Ramos (cell line): ENCODE data around the gene ATXN1.
"Not testable (repeated sequence)": the region's sequence is repeated elsewhere in the genome, so short reads cannot be mapped to it uniquely, and the experiment has no call there.

Experiments used
- in situ Hi-C: fragments of 300-500 bp; cut with MboI; formaldehyde crosslinking; loops from one replicate; pipeline ENCODE4 v1.14.3; 2022; ENCODE audit warnings: low sequenced_read_pairs; ENCODE audit not compliant: unreplicated experiment

ATXN1 gene

DNA sequence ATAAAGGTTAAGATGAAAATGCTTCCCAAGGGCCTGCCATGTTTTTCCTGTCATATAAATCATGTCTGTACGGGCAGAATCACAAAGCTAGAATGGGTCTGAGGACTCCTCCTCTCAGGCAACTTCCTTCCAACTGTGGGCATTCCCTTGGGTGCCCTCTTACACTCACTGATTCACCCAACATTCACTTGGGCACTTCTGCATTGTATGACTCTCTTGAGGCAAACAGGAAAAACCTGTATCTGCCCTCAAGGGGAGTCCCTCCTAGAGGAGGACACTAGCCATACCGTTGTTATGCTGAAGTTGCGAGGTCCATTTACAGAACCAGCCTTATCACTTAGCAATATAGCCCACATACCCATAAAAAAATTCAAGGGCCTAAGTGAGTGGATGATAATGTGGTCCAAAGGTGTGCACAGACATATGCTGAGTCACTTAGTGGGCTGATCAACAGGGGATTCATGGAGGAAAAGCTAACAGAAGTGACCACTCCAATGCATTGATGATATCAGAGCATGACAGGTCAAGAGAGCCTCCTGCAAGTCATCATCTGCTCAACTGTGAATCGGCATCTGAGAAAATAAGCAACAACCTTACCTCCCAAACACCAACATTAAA is 131.1 kb downstream of the ATXN1 start:
- in situ Hi-C loops = no loop called here

DNA sequence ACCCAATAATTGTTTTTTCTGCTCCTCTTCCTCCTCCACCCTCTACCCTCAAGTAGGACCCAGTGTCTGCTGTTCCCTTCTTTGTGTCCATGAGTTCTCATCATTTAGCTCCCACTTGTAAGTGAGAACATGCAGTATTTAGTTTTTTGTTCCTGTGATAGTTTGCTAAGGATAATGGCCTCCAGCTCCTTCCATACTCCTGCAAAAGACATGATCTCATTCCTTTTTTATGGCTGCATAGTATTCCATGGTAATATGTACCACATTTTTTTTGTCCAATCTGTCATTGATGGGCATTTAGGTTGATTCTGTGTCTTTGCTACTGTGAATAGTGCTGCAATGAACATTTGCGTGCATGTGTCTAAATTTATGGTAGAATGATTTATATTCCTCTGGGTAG is 132.7 kb downstream of the ATXN1 start:
- in situ Hi-C loops = not testable (repeated sequence)

DNA sequence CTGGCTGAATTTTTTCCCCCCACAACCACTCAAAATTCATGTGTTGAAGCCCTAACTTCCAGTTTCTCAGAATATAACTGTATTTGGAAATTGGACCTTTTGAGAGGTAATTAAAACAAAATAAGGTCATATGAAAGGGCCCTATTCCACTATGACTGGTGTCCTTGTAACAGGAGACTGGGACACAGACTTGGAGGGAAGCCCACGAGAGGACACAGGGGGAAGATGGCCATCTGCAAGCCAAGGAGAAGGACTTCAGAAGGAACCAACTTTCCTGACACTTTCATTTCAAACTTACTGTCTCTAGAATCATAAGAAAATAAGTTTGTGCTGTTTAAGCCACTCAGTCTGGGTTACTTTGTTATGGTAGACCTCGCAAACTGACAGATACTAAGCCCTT is 134.6 kb downstream of the ATXN1 start:
- in situ Hi-C loops = no loop called here

DNA sequence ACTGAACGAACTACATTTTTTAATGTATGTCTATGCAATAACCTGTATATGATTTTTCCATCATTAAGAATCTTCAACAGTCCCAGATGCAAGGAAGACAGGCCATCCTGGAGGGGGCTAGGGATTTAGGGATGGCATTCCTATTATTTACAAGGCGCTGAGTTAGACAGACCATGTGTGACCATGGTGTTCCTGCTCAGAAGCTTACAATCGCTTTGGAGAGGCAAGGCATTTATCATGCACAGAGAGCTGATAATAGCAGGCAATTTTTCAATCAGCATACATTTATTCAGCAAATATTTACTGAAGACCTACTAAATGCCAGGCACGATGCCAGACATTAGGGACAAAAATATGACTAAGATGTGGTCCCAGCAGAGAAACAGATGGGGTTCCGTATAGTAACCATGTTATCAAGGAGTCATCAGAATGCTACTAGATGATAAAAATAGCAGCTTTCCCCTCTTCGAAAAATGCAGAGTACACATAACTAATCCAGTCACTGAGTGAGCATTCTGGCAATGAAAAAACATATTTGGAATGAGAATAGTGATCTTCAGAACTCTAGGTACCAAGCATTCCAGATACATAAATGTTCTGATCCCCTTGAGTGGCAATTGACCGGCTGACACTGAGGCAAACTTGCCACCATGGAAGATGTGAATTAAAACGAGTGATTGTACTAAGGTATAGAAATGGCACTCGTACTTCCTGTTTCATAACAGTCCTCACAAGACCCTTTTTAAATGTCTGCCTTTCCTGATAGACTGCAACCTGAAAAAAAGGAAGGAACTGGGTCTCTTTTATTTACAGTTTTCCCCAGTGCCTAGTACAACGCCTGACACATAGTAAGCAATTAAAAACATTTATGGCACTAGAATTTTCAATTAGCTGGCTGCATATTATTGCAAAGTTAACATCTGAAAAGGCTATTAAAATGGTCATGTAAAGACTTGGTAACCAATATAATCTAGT is 135.7 kb downstream of the ATXN1 start:
- in situ Hi-C loops = no loop called here

DNA sequence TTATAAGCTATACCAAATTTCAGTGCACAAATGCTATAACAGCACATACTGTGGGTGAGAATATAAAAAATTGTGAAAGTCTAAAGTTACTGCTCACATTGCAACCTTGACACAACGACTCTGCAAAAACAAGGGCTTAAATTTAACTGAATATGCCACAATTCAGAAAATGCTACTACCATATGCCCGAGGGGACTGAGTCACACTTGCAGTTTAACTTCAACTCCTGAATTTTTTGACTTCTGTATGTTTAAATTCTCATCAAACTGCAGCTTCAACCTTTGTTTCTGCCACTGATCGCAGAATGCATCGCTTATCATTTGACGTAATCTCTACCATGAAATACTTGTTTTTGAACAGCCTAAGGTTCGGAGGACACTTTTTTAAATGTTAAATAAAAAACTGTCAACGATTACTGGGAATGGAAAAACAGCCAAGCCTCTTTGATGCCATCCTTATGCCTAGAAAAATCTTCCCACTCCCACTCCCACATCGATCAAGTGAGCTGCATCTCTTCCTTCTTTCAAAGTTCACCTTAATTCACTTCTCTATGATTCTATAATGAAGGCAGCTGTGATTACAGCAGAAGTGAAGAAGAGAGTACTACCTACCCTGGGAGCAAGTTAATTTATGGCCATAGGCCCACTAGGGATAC is 136.5 kb downstream of the ATXN1 start:
- in situ Hi-C loops = no loop called here

DNA sequence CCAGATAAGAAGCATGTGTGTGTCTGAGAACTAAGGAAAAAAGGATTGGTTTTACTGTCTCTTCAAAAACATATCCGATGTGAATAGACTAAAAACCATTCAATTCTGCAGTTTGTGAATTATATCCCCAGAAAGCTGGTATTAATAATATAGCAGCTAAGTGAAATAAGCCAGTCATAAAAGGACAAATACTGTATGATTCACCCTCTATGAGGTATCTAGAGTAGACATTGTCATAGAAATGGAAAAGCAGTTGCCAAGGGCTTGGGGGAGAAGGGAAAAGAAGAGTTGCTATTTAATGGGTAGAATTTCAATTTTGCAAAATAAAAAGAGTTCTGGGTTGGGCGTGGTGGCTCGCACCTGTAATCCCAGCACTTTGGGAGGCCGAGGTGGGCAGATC is 137.5 kb downstream of the ATXN1 start:
- in situ Hi-C loops = no loop called here

DNA sequence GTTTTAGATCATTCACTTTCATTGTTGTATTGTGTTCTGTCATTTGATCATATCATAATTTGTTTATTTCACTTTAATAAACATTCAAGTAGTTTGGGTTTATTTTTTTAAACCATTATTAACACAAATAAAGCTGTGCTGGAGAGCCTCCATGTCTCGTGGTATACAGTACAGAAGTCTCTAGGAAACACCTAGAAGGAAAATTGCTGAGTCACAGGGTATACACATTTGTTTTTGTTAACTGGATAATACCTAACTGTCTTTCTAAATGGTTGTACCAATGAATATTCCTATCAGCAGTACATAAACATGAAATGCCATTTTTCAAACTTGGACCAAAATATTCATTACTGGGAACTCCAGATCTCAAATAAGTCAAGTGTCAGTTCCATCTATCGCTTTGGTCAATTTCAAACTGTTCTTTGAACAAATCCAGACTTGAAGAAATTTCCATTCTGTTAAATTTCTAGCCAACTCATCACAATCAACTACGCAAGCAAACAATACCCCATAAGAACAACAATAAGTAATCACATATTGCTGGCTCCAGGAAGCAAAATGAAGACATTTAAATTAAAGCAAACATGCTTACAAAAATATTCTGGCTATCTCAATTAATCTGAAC is 138.1 kb downstream of the ATXN1 start:
- in situ Hi-C loops = no loop called here

DNA sequence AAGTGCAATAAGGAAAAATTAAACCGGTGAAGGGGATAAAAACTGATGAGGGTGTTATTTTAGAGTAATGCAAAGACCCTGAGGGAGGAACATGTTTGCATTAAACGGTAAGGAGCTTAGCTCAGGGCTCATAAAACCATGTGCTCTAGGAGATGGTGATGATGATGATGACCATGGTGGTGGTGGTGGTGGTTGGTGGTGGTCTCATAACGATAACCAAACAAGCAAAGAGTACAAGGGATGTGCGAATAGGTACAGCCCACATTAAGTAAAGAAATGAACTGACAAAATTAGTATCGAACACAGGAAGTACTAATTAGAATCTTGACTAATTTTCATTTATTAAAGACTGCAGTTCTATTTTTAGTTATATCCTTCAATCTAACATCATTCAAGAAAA is 139.1 kb downstream of the ATXN1 start:
- in situ Hi-C loops = no loop called here

DNA sequence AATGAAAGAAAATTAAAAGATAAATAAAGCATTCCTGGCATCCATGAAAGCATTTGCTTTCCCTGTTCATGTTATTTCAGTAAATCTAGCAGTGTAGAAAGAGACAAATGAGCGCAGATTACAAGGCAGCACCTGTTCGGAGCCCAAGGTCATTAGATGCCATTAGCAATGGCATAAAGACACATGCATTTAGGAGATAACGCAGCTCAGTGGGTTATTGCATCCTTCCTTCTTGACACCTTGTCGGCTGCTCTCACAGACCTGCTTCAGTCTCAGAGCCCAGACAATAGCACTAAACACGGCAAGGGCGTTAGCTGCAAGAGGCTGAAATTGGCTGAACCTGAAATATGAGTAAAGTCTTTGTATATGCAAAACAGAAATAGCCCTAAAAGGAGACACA is 140.3 kb downstream of the ATXN1 start:
- in situ Hi-C loops = no loop called here

DNA sequence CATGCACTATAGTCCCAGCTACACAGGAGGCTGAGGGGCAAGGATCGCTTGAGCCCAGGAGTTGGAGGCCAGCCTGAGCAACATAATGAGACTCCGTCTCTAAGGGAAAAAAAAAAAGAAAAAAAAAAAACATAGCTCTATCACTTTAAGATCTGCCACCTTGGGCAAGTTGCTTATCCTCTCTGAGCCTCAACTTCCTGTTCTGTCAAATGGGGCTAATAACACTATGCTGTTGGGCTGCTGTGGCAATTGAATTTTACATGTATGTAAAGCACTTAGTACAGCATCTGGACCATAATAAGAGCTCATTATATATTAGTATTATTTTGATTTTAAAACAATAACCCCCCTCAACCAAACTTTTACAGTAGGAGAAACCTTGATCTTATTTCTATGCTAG is 141.5 kb downstream of the ATXN1 start:
- in situ Hi-C loops = no loop called here

DNA sequence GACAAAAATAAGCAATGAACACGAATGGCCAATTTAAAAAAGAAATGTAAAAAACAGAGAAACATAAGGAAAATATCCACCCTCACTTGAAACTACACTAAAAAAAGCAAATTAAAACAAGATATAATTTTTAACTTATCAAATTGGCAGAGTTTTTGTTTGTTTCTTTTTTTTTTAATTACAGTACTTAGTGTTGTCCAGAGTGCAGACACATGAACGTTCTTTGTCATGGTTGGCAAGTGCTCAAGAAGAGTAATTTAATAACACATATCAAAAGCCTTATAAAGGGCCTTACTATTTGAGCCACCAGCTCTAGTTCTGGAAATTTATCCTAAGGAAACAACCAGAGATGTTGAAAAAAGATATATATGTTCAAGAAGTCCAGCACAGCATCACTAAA is 142.3 kb downstream of the ATXN1 start:
- in situ Hi-C loops = no loop called here

DNA sequence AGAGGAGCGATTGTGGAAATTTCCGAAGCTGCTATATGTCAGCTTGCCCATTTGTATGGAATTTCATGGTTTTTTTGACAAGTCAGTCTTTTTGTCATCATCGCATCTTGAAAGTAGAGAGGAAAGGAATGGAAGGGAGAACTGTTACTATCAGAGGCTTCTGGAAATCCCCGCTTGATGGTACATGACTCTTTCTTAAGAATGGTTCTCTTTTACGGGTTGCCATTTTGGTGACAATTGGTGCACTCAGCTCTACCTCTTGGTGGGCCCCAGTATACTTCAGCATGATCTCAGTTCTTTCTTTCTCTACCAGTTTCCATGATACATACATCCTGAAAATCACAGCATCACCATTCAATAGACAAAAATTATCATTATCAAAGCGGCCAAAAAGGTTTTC is 146.0 kb downstream of the ATXN1 start:
- in situ Hi-C loops = not testable (repeated sequence)

DNA sequence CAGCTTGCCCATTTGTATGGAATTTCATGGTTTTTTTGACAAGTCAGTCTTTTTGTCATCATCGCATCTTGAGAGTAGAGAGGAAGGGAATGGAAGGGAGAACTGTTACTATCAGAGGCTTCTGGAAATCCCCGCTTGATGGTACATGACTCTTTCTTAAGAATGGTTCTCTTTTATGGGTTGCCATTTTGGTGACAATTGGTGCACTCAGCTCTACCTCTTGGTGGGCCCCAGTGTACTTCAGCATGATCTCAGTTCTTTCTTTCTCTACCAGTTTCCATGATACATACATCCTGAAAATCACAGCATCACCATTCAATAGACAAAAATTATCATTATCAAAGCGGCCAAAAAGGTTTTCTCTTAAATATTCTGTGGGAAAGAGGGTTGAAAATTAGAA is 147.1 kb downstream of the ATXN1 start:
- in situ Hi-C loops = not testable (repeated sequence)

DNA sequence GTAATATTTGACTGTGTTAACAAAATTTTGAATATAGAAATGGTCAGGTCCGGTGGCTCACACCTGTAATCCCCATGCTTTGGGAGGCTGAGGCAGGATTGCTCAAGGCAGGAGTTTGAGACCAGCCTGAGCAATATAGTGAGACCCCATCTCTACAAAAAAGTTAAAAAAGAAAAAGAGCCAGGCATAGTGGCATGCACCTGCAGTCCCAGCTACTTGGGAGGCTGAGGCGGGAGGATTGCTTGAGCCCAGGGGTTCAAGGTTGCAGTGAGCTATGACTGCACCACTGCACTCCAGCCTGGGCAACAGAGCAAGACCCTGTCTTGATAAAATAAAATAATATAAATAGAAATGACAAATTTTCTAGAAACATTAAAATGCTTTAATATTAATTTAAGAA is 147.8 kb downstream of the ATXN1 start:
- in situ Hi-C loops = not testable (repeated sequence)

DNA sequence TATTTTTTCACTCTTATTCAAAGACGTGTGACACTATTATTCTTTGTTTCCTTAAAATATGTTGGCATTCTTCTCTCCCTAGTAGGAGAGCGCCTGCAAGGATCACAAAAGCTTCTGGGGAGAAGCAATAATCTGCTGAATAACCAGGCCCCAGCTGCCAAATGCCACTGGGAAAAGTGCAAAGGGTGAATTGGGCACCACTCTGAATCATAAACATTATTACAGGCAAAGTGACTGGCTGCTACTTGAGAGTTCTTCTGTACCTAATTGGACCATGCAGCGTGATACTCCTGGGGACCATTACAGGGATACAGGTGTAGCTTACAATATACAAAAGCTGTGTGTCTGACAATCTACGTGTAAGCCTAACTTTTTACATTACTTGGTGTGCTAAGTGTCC is 152.8 kb downstream of the ATXN1 start:
- in situ Hi-C loops = no loop called here

DNA sequence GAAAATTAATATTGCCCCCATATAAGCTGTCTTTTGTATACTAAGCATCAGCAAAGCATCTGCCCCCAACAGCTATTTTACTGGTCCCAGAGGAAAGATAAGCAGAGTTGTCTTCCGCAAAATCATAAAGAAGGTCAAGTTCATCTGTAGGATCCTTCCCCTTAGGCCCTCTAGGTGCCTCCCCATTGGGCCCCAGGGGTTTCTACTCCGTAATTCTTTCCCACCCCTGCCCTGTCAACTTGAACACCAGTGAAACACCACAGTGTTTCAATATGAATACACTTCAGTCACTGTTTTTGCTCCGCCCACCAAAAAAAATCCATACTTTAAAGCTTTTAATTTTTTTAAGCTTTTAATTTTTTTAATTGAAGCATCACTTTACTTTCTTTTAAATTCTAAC is 159.2 kb downstream of the ATXN1 start:
- in situ Hi-C loops = no loop called here

DNA sequence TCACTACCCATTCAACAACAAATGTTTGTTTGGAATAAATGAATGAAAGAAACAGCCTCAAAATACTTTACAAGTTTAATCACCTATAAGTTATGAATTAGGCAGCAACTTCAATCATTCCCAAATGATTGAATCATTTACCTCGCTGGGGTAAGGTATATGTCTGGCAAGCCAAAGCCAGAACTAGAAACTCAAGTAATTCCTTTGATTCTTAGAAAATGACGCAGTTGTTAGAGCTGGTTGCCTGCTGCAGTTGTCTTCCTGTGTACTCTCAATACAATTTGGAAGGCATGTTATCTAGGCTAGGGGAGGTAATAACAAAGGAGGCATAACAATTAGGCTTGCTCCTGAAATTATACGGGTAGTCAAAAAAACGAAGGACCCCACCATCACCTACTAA is 160.6 kb downstream of the ATXN1 start:
- in situ Hi-C loops = no loop called here

DNA sequence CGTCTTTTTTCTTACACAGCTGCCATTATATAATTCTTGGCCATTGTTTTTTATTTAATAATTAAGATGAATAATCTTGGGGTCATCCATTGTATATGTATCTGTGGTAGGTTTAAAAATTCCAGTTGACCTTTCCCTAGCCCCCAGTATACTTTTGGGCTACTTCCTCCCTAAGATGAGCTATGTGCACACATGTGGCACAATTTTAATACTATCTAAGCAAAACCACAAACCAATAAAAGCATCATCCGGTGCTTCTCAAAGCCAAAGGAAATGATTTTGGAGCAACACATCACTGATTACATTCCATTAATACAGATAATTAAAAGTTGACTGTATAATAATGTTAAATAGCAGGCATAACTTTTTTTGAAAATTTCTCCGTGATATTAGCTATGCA is 161.2 kb downstream of the ATXN1 start:
- in situ Hi-C loops = no loop called here

DNA sequence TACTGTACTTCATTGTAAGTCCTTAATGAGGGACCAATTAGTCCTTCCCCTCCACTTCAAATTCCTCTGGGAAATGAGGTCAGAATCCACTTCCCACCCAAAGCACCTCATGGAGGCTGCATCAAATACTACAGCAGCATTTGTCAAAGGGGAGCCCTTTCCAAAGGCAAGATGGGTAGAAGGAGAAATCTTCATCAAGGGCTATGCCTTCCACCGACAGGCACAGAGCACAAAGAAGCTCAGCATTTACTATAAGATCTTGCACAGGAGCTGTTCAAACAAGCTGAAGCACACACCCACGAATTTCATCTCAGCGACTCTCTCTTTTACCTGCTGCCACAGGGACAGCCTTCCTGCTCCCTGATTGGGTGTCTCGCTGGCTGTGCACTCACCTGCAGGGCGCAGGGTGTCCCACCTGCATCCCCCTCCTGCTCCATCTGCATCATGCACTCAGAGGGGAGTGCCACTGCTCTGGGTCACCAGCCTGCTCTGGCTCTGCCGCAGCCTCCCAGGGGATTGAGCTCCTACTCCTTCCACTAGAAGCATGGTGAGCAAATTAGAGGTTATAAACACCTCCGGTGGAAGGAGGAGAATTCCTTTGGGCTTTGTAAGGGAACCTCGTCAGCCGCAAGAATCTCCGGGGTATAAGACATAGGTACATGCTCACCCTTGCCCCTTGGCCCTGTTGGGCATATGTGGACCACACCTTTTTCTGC is 164.5 kb downstream of the ATXN1 start:
- in situ Hi-C loops = no loop called here

DNA sequence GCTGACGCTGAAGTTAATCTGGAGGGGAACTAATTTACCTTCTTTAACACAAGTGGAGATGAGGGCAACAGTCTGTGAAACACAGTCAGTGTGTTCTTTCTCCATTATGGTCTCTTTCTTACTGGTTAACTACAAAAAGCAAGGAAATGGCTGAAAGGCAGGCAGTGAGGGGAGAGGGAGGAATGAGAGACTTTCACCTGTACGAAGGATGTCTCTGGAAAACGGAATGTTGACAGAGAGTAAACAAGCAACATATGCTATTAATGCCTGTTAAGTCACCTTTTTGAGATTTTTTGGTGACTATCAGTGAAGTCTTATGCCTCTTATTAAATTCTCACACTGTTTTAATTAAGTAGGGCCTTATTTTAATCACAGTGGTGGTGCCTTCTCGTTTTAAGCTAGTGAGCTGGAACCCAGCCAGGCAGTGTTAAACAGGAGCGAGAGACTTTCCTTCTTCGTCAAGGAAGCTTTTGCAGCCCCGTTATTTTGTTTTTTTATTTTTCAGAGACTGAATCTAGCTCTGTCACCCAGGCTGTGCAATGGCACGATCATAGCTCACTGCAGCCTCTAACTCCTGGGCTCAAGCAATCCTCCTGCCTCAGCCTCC is 165.6 kb downstream of the ATXN1 start:
- in situ Hi-C loops = no loop called here
